HCT116 (cell line): Measurements from ENCODE around the gene CDK10. TPM values are rescaled to one million over a fixed set of nuclear protein-coding genes. Genes with fewer than 3 reads are reported as not detected.

Experiments
- ATAC-seq: fragments of 200-7000 bp; cut with Tn5 transposase; 2 replicates; pipeline ENCODE4 v1.9.1; 2020; ENCODE audit warnings: mild to moderate bottlenecking, moderate library complexity
- BruUV-seq: library from RNA; stranded (reverse); fragments of 400-500 nt; replicated peaks from 2 replicates; lab custom pipeline; 2021; lab: Mats Ljungman, UMichigan
- CTCF ChIA-PET: fragments of 300-600 bp; sonication (Branson Sonifier 250); formaldehyde crosslinking; loops from one replicate; lab custom pipeline; 2021; ENCODE audit warnings: antibody characterized with exemption; lab: Charles Lee
- POLR2A ChIA-PET: fragments of 300-600, 350-600 bp; sonication (Branson Sonifier 250); formaldehyde crosslinking; loops from one replicate; lab custom pipeline; 2021; ENCODE audit warnings: antibody characterized with exemption; lab: Charles Lee
- RAD21 ChIA-PET, 2 experiments: fragments of 300-600 bp; sonication (Branson Sonifier 250); formaldehyde crosslinking; loops; one replicate each; lab custom pipeline; 2023; ENCODE audit warnings: low total read pairs in 2 of 2; ENCODE audit not compliant: uncharacterized antibody in 2 of 2, unreplicated experiment in 2 of 2, low non-redundant PET in 1 of 2; lab: Charles Lee
- DNase-seq: peaks from one replicate; pipeline ENCODE4 v3.0.0-alpha.2; 2010; ENCODE audit warnings: low read depth, low spot score
- H2AFZ ChIP-seq: fragments of 200-600 bp; shearing (Covaris generic), sonication (generic); 2 replicates; pipeline ENCODE4 v1.6.1; 2017; ENCODE audit warnings: low read depth, mixed run types, mixed read lengths, antibody characterized with exemption, low read length; ENCODE audit not compliant: poor library complexity, severe bottlenecking
- H3K27ac ChIP-seq: 2 replicates; pipeline ENCODE4 v1.5.1; 2012; ENCODE audit warnings: low read depth, low read length
- H3K27me3 ChIP-seq: fragments of 200-600 bp; sonication (generic); 2 replicates; pipeline ENCODE4 v1.6.1; 2016; ENCODE audit warnings: mixed run types, low read length, mixed read lengths; ENCODE audit not compliant: insufficient read depth
- H3K36me3 ChIP-seq, 2 experiments: fragments of 200-500 bp in 1 of 2; fragments of 200-600 bp in 1 of 2; sonication (Bioruptor generic) in 1 of 2; sonication (generic) in 1 of 2; 2 replicates each; pipeline versions ENCODE4 v1.5.1 to v1.6.1; 2014 to 2016; ENCODE audit warnings: low read length in 2 of 2, inconsistent platforms in 1 of 2, mixed read lengths in 1 of 2, mixed run types in 1 of 2; ENCODE audit not compliant: insufficient read depth in 2 of 2, control insufficient read depth in 1 of 2
- H3K4me1 ChIP-seq, 2 experiments: fragments of 200-600 bp in 1 of 2; sonication (generic) in 1 of 2; 2 replicates each; pipeline versions ENCODE4 v1.5.1 to v1.6.1; 2012 to 2017; ENCODE audit warnings: low read length in 2 of 2, inconsistent platforms in 1 of 2, mild to moderate bottlenecking in 1 of 2, mixed read lengths in 1 of 2, mixed run types in 1 of 2, moderate library complexity in 1 of 2; ENCODE audit not compliant: insufficient read depth in 2 of 2, control insufficient read depth in 1 of 2
- H3K4me2 ChIP-seq: fragments of 200-600 bp; sonication (generic); 2 replicates; pipeline ENCODE4 v1.6.1; 2017; ENCODE audit warnings: mixed run types, low read length, mixed read lengths
- H3K4me3 ChIP-seq, 2 experiments: fragments of 200-600 bp in 1 of 2; sonication (generic) in 1 of 2; replicated peaks in 1 of 2; 2 replicates each; pipeline ENCODE4 v1.5.1; 2011 to 2016; ENCODE audit warnings: low read length in 2 of 2, control low read depth in 1 of 2, low read depth in 1 of 2, mild to moderate bottlenecking in 1 of 2, mixed read lengths in 1 of 2, mixed run types in 1 of 2
- H3K79me2 ChIP-seq: fragments of 200-600 bp; sonication (generic); 2 replicates; pipeline ENCODE4 v1.6.1; 2017; ENCODE audit warnings: mild to moderate bottlenecking, mixed run types, low read length, moderate library complexity, mixed read lengths; ENCODE audit not compliant: insufficient read depth
- H3K9ac ChIP-seq: fragments of 200-600 bp; sonication (generic); 2 replicates; pipeline ENCODE4 v1.6.1; 2016; ENCODE audit warnings: low read length, mixed read lengths
- H3K9me2 ChIP-seq: fragments of 200-600 bp; sonication (generic), shearing (Covaris generic); 2 replicates; pipeline ENCODE4 v1.6.1; 2017; ENCODE audit warnings: mixed run types, mild to moderate bottlenecking, moderate library complexity; ENCODE audit not compliant: insufficient read depth
- H3K9me3 ChIP-seq, 2 experiments: fragments of 200-500 bp in 1 of 2; fragments of 200-600 bp in 1 of 2; sonication (Bioruptor generic) in 1 of 2; sonication (generic) in 1 of 2; 2 replicates each; pipeline ENCODE4 v1.6.1; 2014 to 2017; ENCODE audit warnings: low read length in 2 of 2, mixed read lengths in 2 of 2, inconsistent platforms in 1 of 2, low read depth in 1 of 2, mild to moderate bottlenecking in 1 of 2, mixed run types in 1 of 2, moderate library complexity in 1 of 2; ENCODE audit not compliant: control insufficient read depth in 1 of 2, insufficient read depth in 1 of 2
- H4K20me1 ChIP-seq: fragments of 200-600 bp; sonication (generic), shearing (Covaris generic); 2 replicates; pipeline ENCODE4 v1.6.1; 2017; ENCODE audit warnings: mixed run types, mild to moderate bottlenecking, moderate library complexity; ENCODE audit not compliant: insufficient read depth
- CTCF ChIP-seq, 3 experiments: fragments of 200-600 bp in 1 of 3; sonication (generic) in 1 of 3; IDR thresholded peaks in 2 of 3; conservative IDR thresholded peaks in 1 of 3; 2 replicates each; pipeline ENCODE4 v1.5.1; 2012 to 2017; ENCODE audit warnings: low read depth in 2 of 3, low read length in 2 of 3, antibody characterized with exemption in 1 of 3, borderline replicate concordance in 1 of 3, control low read depth in 1 of 3, mild to moderate bottlenecking in 1 of 3, mixed read lengths in 1 of 3, mixed run types in 1 of 3, moderate library complexity in 1 of 3; ENCODE audit not compliant: insufficient read depth in 1 of 3
- ELF1 ChIP-seq: IDR thresholded peaks from 2 replicates; pipeline ENCODE4 v1.6.1; 2012; ENCODE audit warnings: low read depth, borderline replicate concordance
- FOSL1 ChIP-seq: IDR thresholded peaks from 2 replicates; pipeline ENCODE4 v1.6.1; 2012; ENCODE audit warnings: low read depth
- JUND ChIP-seq: IDR thresholded peaks from 2 replicates; pipeline ENCODE4 v1.6.1; 2012
- REST ChIP-seq: IDR thresholded peaks from 2 replicates; pipeline ENCODE4 v1.6.1; 2012; ENCODE audit warnings: low read depth
- SP1 ChIP-seq: IDR thresholded peaks from 2 replicates; pipeline ENCODE4 v1.6.1; 2012; ENCODE audit warnings: low read depth
- ZFX ChIP-seq: fragments of 450-650 bp; IDR thresholded peaks from 2 replicates; pipeline ENCODE4 v1.6.1; 2017
- ZNF274 ChIP-seq: fragments of 200-500 bp; sonication (Bioruptor generic); IDR thresholded peaks from 2 replicates; pipeline ENCODE4 v1.6.1; 2014; ENCODE audit warnings: mild to moderate bottlenecking, low read depth, low read length, inconsistent platforms
- intact Hi-C: fragments of 100-400 bp; cut with micrococcal nuclease; formaldehyde crosslinking; loops from 2 replicates; pipeline ENCODE4 v1.10.0; 2022
- total RNA-seq: library from RNA; stranded (reverse); gene quantifications from one replicate; pipeline ENCODE4 v1.2.1, GENCODE V29; 2021; ENCODE audit not compliant: unreplicated experiment
- TF ChIP-seq, protein P1 (sequence below): IDR thresholded peaks from 2 replicates; pipeline ENCODE4 v1.6.1; 2011; ENCODE audit warnings: mild to moderate bottlenecking, low read length, moderate library complexity; ENCODE audit not compliant: insufficient replicate concordance; ENCODE audit errors: extremely low read depth

Gene CDK10
- total RNA-seq, 1 experiment from 2014 or later = 165 TPM

- POLR2A ChIA-PET = no interaction called here
- CTCF ChIA-PET = no interaction called here
These were observed 14.1 kb upstream of the CDK10 start for GRCh38 chr16:89672177-89672941.

More at GRCh38 chr16:89672177-89672941, 14.1 kb upstream of the CDK10 start:
- H4K20me1 ChIP-seq = no peaks in the 10 kb centered on the region
- H2AFZ ChIP-seq = no peak overlapping the region
- H3K9me3 ChIP-seq = peaks cover 4 to 6% of the 10 kb centered on the region in 2 experiments; a peak in 2 of 4 replicates
- no peak overlapping the region for H3K27ac ChIP-seq
- no TSS peak for BruUV-seq
- TF ChIP-seq ZNF274 = no peak
- TF ChIP-seq, protein P1, sequence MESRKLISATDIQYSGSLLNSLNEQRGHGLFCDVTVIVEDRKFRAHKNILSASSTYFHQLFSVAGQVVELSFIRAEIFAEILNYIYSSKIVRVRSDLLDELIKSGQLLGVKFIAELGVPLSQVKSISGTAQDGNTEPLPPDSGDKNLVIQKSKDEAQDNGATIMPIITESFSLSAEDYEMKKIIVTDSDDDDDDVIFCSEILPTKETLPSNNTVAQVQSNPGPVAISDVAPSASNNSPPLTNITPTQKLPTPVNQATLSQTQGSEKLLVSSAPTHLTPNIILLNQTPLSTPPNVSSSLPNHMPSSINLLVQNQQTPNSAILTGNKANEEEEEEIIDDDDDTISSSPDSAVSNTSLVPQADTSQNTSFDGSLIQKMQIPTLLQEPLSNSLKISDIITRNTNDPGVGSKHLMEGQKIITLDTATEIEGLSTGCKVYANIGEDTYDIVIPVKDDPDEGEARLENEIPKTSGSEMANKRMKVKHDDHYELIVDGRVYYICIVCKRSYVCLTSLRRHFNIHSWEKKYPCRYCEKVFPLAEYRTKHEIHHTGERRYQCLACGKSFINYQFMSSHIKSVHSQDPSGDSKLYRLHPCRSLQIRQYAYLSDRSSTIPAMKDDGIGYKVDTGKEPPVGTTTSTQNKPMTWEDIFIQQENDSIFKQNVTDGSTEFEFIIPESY = no peak
- no peak for TF ChIP-seq ELF1
- no peak for TF ChIP-seq FOSL1
- no peak for TF ChIP-seq ZFX
- TF ChIP-seq REST = no peak
- no peak for TF ChIP-seq SP1
- TF ChIP-seq JUND = no peak
- no peak for TF ChIP-seq CTCF (IDR thresholded peaks at IDR 0.05 in 2 of 3, conservative IDR thresholded peaks at IDR 0.05 in 1 of 3; ENCODE audit: borderline replicate concordance in 1 of 3, insufficient read depth in 1 of 3, low read depth in 2 of 3, low read length in 2 of 3)
- no peaks in the 10 kb centered on the region for H3K36me3 ChIP-seq
- no peak overlapping the region for H3K4me2 ChIP-seq
- H3K9ac ChIP-seq = no peak overlapping the region
- RAD21 ChIA-PET = no interaction called here
- peaks cover 0 to 5% of the 10 kb centered on the region in 2 experiments; a peak in 1 of 4 replicates for H3K4me1 ChIP-seq
- no peak for DNase-seq
- no peak overlapping the region for H3K4me3 ChIP-seq
- intact Hi-C loops = no loop called here
- H3K9me2 ChIP-seq = no peaks in the 10 kb centered on the region
- H3K79me2 ChIP-seq = no peaks in the 10 kb centered on the region
- no peaks in the 10 kb centered on the region for H3K27me3 ChIP-seq
- ATAC-seq = no peak
